ENCODE data around the gene LUZP1.

LUZP1 gene
- 83.8 to 131 (median 118) reads per million in 3 donors for total RNA-seq

DNA sequence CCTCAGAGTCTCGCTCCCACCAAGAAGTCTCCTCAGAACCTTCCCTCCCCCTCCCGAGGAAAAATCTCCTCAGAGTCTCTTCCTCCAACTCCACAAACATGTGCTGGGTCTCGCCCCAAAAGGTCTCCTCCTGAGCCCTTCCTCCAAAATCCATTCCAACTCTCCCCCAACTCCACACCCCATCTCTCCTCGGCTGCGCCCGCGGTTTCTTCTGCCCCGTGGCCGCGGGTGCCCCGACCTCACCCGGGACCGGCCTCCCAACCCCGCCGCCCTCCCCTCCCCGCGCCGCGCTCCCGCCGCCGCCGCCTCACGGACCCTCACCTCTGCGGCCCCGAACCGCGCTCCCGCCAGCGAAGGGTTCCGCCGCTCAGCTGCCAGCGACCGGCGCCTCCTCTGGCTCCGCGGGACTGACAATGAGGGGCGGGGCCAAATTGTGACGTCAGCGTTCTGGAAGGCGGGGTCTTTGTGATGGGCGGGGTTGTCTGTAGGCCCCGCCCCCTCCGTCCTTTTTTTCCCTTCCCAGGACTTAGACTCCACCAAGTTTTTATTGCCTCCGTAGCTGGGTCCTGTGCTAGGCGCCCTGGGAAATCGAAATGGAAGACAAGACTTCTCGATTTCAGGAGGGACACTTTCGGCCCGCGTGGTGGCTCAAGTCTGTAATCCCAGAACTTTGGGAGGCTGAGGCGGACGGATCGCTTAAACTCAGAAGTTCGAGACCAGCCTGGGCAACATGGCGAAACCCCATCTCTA lies at the start of gene LUZP1:
Gene LUZP1 (minus strand): TSS at position 412 of the 750 bp plus-strand sequence.
- DNase-seq: peak; percentile 71 to 86 (median 86)
- Histone ChIP-seq H3K27ac (ENCODE audit: insufficient read depth, low read length, poor library complexity, severe bottlenecking) (peak within 1 kb of the TSS; percentile 66), H3K4me1 (ENCODE audit: control insufficient read depth, insufficient read depth, low read length, poor library complexity, severe bottlenecking) (peaks cover 11% of the 10 kb centered on the region), H3K27me3 (replicated peaks; ENCODE audit: control insufficient read depth, insufficient read depth, low read length, poor library complexity, severe bottlenecking) (no peaks in the 10 kb centered on the region), H3K4me3 (ENCODE audit: insufficient read depth, low read depth, low read length, poor library complexity, severe bottlenecking) (peak within 1 kb of the TSS; percentile 84), H3K9me3 (ENCODE audit: control insufficient read depth, low read length) (no peaks in the 10 kb centered on the region), H3K36me3 (ENCODE audit: control insufficient read depth, insufficient read depth, low read length) (no peaks in the 10 kb centered on the region)

DNA sequence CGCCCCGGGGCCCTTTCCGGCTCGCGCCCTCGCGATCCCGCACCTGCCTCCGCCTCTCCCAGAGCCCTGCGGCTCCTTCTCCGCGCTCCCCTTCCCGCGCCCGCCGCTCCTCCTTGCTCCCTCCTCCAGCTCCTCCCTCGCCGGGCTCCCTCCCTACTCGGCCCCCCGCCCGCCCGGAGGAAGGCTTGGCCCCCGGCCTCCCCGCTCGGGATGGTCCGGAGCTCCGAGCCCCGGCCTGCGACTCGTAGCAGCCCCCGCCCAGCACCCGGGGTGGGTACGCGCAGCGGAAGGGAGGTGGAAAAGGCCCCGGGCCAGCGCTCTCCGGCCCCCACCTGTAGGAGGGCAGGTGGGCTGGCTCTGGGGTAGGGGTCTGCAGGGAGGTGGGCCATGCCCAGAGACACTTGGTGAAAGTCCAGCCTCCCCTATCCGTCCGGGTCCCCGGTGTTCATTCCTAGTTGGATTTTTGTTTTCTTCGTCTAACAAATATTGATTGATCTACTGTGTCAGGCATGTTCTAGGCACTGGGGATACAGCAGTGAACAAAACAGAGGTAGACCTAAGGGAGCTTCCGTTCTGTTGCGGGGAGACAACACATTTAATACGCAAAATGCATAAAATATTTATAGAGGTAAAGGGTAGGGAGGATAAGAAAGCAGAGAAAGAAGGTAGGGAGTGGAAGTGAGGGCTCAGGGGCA lies 48.9 kb upstream of the LUZP1 start, which contains the start of gene HTR1D:
Gene HTR1D (minus strand): TSS at position 82 of the 695 bp plus-strand sequence. CDS start 23,283 bp downstream, outside the sequence.
- peak within 1 kb of the TSS; percentile 42 for H3K4me3 ChIP-seq (ENCODE audit: insufficient read depth, low read depth, low read length, poor library complexity, severe bottlenecking)
- H3K27ac ChIP-seq (ENCODE audit: insufficient read depth, low read length, poor library complexity, severe bottlenecking): no peak within 1 kb of the TSS
- H3K36me3 ChIP-seq (ENCODE audit: control insufficient read depth, insufficient read depth, low read length): no peaks in the 10 kb centered on the region
- H3K4me1 ChIP-seq (ENCODE audit: control insufficient read depth, insufficient read depth, low read length, poor library complexity, severe bottlenecking): peaks cover 13% of the 10 kb centered on the region
- H3K27me3 ChIP-seq (replicated peaks; ENCODE audit: control insufficient read depth, insufficient read depth, low read length, poor library complexity, severe bottlenecking): peaks cover 24% of the 10 kb centered on the region
- no peaks in the 10 kb centered on the region for H3K9me3 ChIP-seq (ENCODE audit: control insufficient read depth, low read length)
- no peak for DNase-seq

- peak in 2 of 3 donors; percentile 0 to 3 for DNase-seq
- H3K4me3 ChIP-seq (ENCODE audit: insufficient read depth, low read depth, low read length, poor library complexity, severe bottlenecking): peak overlapping the region; percentile 42
- peaks cover 24% of the 10 kb centered on the region for H3K27me3 ChIP-seq (replicated peaks; ENCODE audit: control insufficient read depth, insufficient read depth, low read length, poor library complexity, severe bottlenecking)
Observed at GRCh38 chr1:23216771-23217420, 48.2 kb upstream of the LUZP1 start.

DNA sequence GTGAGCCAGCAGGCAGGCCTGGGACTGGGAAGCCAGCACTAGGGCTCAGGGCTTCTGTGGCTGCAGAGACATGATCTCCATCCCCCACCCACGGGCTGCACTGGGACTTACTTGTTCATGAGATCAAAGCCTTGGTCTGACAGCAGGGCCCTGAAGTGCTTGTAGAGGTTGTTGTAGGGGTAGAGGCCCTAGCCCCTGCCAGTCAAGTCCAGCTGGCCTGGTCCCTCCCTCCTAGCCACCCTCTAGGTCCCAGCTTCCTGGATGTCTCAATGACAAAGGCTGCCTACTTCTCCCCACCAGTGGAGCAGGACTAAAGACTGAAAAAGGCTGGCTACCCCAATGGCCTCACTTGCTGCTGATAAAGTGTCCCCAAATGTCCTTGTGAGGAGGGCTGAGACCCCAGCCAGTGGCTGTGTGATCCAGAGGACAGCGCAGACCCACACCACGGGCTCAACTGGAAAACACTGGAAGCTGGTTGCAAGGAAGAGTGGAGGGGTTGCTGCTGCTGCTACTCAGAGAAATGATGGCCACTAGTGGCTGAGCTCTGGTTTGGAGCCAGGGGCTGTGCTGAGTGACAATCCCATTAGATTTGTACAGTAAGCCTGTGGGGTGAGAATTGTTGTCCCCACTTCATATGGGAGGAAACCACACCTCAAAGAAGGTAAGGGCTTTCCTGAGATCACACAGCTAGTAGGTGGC lies 47.2 kb upstream of the LUZP1 start:
- Histone ChIP-seq H3K27me3 (replicated peaks; ENCODE audit: control insufficient read depth, insufficient read depth, low read length, poor library complexity, severe bottlenecking) (peaks cover 27% of the 10 kb centered on the region), H3K4me3 (ENCODE audit: insufficient read depth, low read depth, low read length, poor library complexity, severe bottlenecking) (no peak overlapping the region), H3K4me1 (ENCODE audit: control insufficient read depth, insufficient read depth, low read length, poor library complexity, severe bottlenecking) (peaks cover 13% of the 10 kb centered on the region), H3K27ac (ENCODE audit: insufficient read depth, low read length, poor library complexity, severe bottlenecking) (no peak overlapping the region), H3K36me3 (ENCODE audit: control insufficient read depth, insufficient read depth, low read length) (no peaks in the 10 kb centered on the region), H3K9me3 (ENCODE audit: control insufficient read depth, low read length) (no peaks in the 10 kb centered on the region)
- DNase-seq: no peak

More at GRCh38 chr1:23216771-23217420, 48.2 kb upstream of the LUZP1 start:
- H3K4me1 ChIP-seq (ENCODE audit: control insufficient read depth, insufficient read depth, low read length, poor library complexity, severe bottlenecking): peaks cover 13% of the 10 kb centered on the region
- no peaks in the 10 kb centered on the region for H3K9me3 ChIP-seq (ENCODE audit: control insufficient read depth, low read length)
- H3K27ac ChIP-seq (ENCODE audit: insufficient read depth, low read length, poor library complexity, severe bottlenecking): no peak overlapping the region
- no peaks in the 10 kb centered on the region for H3K36me3 ChIP-seq (ENCODE audit: control insufficient read depth, insufficient read depth, low read length)

- Histone ChIP-seq H3K36me3 (ENCODE audit: control insufficient read depth, insufficient read depth, low read length) (no peaks in the 10 kb centered on the region), H3K4me1 (ENCODE audit: control insufficient read depth, insufficient read depth, low read length, poor library complexity, severe bottlenecking) (peaks cover 13% of the 10 kb centered on the region), H3K9me3 (ENCODE audit: control insufficient read depth, low read length) (no peaks in the 10 kb centered on the region), H3K27me3 (replicated peaks; ENCODE audit: control insufficient read depth, insufficient read depth, low read length, poor library complexity, severe bottlenecking) (peaks cover 27% of the 10 kb centered on the region), H3K4me3 (ENCODE audit: insufficient read depth, low read depth, low read length, poor library complexity, severe bottlenecking) (no peak overlapping the region), H3K27ac (ENCODE audit: insufficient read depth, low read length, poor library complexity, severe bottlenecking) (no peak overlapping the region)
- DNase-seq: no peak
Observed at GRCh38 chr1:23215291-23215690, 46.6 kb upstream of the LUZP1 start.

GRCh38 chr1:23214640-23215039 lies 46.0 kb upstream of the LUZP1 start:
- Histone ChIP-seq H3K4me3 (ENCODE audit: insufficient read depth, low read depth, low read length, poor library complexity, severe bottlenecking) (no peak overlapping the region), H3K27ac (ENCODE audit: insufficient read depth, low read length, poor library complexity, severe bottlenecking) (no peak overlapping the region), H3K27me3 (replicated peaks; ENCODE audit: control insufficient read depth, insufficient read depth, low read length, poor library complexity, severe bottlenecking) (peaks cover 27% of the 10 kb centered on the region), H3K4me1 (ENCODE audit: control insufficient read depth, insufficient read depth, low read length, poor library complexity, severe bottlenecking) (peaks cover 13% of the 10 kb centered on the region), H3K9me3 (ENCODE audit: control insufficient read depth, low read length) (no peaks in the 10 kb centered on the region), H3K36me3 (ENCODE audit: control insufficient read depth, insufficient read depth, low read length) (no peaks in the 10 kb centered on the region)
- no peak for DNase-seq

- no peak for DNase-seq
- Histone ChIP-seq H3K9me3 (ENCODE audit: control insufficient read depth, low read length) (no peaks in the 10 kb centered on the region), H3K36me3 (ENCODE audit: control insufficient read depth, insufficient read depth, low read length) (no peaks in the 10 kb centered on the region), H3K4me3 (ENCODE audit: insufficient read depth, low read depth, low read length, poor library complexity, severe bottlenecking) (no peak overlapping the region), H3K4me1 (ENCODE audit: control insufficient read depth, insufficient read depth, low read length, poor library complexity, severe bottlenecking) (peaks cover 7% of the 10 kb centered on the region), H3K27ac (ENCODE audit: insufficient read depth, low read length, poor library complexity, severe bottlenecking) (no peak overlapping the region), H3K27me3 (replicated peaks; ENCODE audit: control insufficient read depth, insufficient read depth, low read length, poor library complexity, severe bottlenecking) (peaks cover 18% of the 10 kb centered on the region)
Observed at GRCh38 chr1:23211955-23212354, 43.3 kb upstream of the LUZP1 start.

DNA sequence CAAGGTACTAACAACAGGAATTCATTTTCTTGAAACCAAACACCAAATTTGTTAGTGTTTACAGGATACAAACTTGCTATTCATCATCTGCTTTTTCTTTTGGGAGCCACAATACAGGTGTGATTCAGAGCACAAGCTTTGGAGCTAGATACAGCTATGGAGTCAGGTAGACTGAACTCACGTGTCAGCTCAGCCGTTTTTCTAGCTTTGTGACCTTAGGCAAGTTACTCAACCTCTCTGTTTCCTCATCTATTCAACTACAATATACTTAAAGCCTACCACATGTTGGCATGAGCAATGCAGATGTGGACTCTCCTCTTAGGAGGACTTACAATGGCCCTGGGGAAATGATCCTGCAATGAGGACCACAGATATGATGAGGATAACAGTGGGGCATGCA lies 42.3 kb upstream of the LUZP1 start:
- peaks cover 9% of the 10 kb centered on the region for H3K27me3 ChIP-seq (replicated peaks; ENCODE audit: control insufficient read depth, insufficient read depth, low read length, poor library complexity, severe bottlenecking)
- H3K27ac ChIP-seq (ENCODE audit: insufficient read depth, low read length, poor library complexity, severe bottlenecking): no peak overlapping the region
- no peaks in the 10 kb centered on the region for H3K4me1 ChIP-seq (ENCODE audit: control insufficient read depth, insufficient read depth, low read length, poor library complexity, severe bottlenecking)
- H3K4me3 ChIP-seq (ENCODE audit: insufficient read depth, low read depth, low read length, poor library complexity, severe bottlenecking): no peak overlapping the region
- H3K9me3 ChIP-seq (ENCODE audit: control insufficient read depth, low read length): no peaks in the 10 kb centered on the region
- no peaks in the 10 kb centered on the region for H3K36me3 ChIP-seq (ENCODE audit: control insufficient read depth, insufficient read depth, low read length)
- DNase-seq: no peak

- no peaks in the 10 kb centered on the region for H3K36me3 ChIP-seq (ENCODE audit: control insufficient read depth, insufficient read depth, low read length)
- no peak for DNase-seq
- H3K9me3 ChIP-seq (ENCODE audit: control insufficient read depth, low read length): no peaks in the 10 kb centered on the region
- H3K4me3 ChIP-seq (ENCODE audit: insufficient read depth, low read depth, low read length, poor library complexity, severe bottlenecking): no peak overlapping the region
- H3K27me3 ChIP-seq (replicated peaks; ENCODE audit: control insufficient read depth, insufficient read depth, low read length, poor library complexity, severe bottlenecking): peaks cover 3% of the 10 kb centered on the region
- no peak overlapping the region for H3K27ac ChIP-seq (ENCODE audit: insufficient read depth, low read length, poor library complexity, severe bottlenecking)
- H3K4me1 ChIP-seq (ENCODE audit: control insufficient read depth, insufficient read depth, low read length, poor library complexity, severe bottlenecking): no peaks in the 10 kb centered on the region
Observed at GRCh38 chr1:23210351-23210785, 41.7 kb upstream of the LUZP1 start.

Data from effector memory CD4-positive, alpha-beta T cell (primary cell).